CD8-positive, alpha-beta memory T cell (primary cell): ENCODE data around the gene PPM1B. TPM values are rescaled to one million over a fixed set of nuclear protein-coding genes. Genes with fewer than 3 reads are reported as not detected.
A peak's percentile ranks its signal among the peaks of the same experiment; 100 is the strongest.
"Not testable (repeated sequence)": the region's sequence is repeated elsewhere in the genome, so short reads cannot be mapped to it uniquely, and the experiment has no call there.

Experiments used
- CTCF ChIA-PET: fragments of 350-600 bp; sonication (Branson Sonifier 250); formaldehyde crosslinking; loops from one replicate; lab custom pipeline; 2021; ENCODE audit warnings: antibody characterized with exemption; lab: Charles Lee
- POLR2A ChIA-PET: fragments of 350-600 bp; sonication (Branson Sonifier 250); formaldehyde crosslinking; loops from one replicate; lab custom pipeline; 2021; ENCODE audit warnings: antibody characterized with exemption; lab: Charles Lee
- DNase-seq, 5 donors: peaks; one replicate each; pipeline versions ENCODE4 v3.0.0 to v3.0.0-alpha.2; 2020 to 2022; ENCODE audit warnings: mixed read lengths in 1 of 5
- H3K27ac ChIP-seq: one replicate; pipeline ENCODE4 v1.7.0; 2013; ENCODE audit warnings: low read depth, mild to moderate bottlenecking, low read length, moderate library complexity
- H3K27me3 ChIP-seq: 2 replicates; pipeline ENCODE4 v1.7.0; 2013; ENCODE audit warnings: low read length, mild to moderate bottlenecking; ENCODE audit not compliant: insufficient read depth, poor library complexity, severe bottlenecking
- H3K36me3 ChIP-seq: 2 replicates; pipeline ENCODE4 v1.7.0; 2013; ENCODE audit warnings: mild to moderate bottlenecking, low read length, moderate library complexity; ENCODE audit not compliant: insufficient read depth
- H3K4me1 ChIP-seq: 2 replicates; pipeline ENCODE4 v1.7.0; 2013; ENCODE audit warnings: mild to moderate bottlenecking, low read length, moderate library complexity; ENCODE audit not compliant: insufficient read depth
- H3K4me3 ChIP-seq: 2 replicates; pipeline ENCODE4 v1.7.0; 2013; ENCODE audit warnings: mild to moderate bottlenecking, low read length
- H3K9me3 ChIP-seq: 2 replicates; pipeline ENCODE4 v1.7.0; 2013; ENCODE audit warnings: mild to moderate bottlenecking, low read length
- H3K27ac Mint-ChIP-seq, 8 donors: one replicate each; pipeline ENCODE4 v1.8.0; 2020 to 2021; ENCODE audit warnings: mixed read lengths in 8 of 8, mild to moderate bottlenecking in 6 of 8, inconsistent platforms in 3 of 8, moderate library complexity in 3 of 8
- H3K27me3 Mint-ChIP-seq, 2 donors: one replicate each; pipeline ENCODE4 v1.8.0; 2020 to 2021; ENCODE audit warnings: mixed read lengths in 2 of 2, mild to moderate bottlenecking in 1 of 2, moderate library complexity in 1 of 2
- H3K36me3 Mint-ChIP-seq, 3 donors: one replicate each; pipeline ENCODE4 v1.8.0; 2020 to 2021; ENCODE audit warnings: mixed read lengths in 3 of 3, inconsistent platforms in 1 of 3, mild to moderate bottlenecking in 1 of 3
- H3K4me1 Mint-ChIP-seq, 3 donors: one replicate each; pipeline ENCODE4 v1.8.0; 2020 to 2021; ENCODE audit warnings: mixed read lengths in 3 of 3, inconsistent platforms in 1 of 3, mild to moderate bottlenecking in 1 of 3
- H3K4me3 Mint-ChIP-seq, 7 donors: one replicate each; pipeline ENCODE4 v1.8.0; 2020 to 2021; ENCODE audit warnings: mixed read lengths in 7 of 7, mild to moderate bottlenecking in 6 of 7, moderate library complexity in 4 of 7, inconsistent platforms in 2 of 7
- H3K9me3 Mint-ChIP-seq, 5 donors: one replicate each; pipeline ENCODE4 v1.8.0; 2020 to 2022; ENCODE audit warnings: mixed read lengths in 5 of 5, mild to moderate bottlenecking in 3 of 5, moderate library complexity in 2 of 5, inconsistent platforms in 1 of 5
- polyA plus RNA-seq: library from polyadenylated mRNA; unstranded; fragments of 300-500 nt; fragmentation: Illumina TruSeq; gene quantifications from one replicate; pipeline ENCODE4 v1.2.3, GENCODE V29; 2021
- total RNA-seq, 2 experiments: library from RNA; stranded (reverse); gene quantifications; one replicate each; pipeline ENCODE4 v1.2.3, GENCODE V29; 2021

The PPM1B gene
- total and polyA plus RNA-seq, 3 experiments from 2014 or later = 40.4 to 53.0 (median 41.1) TPM

DNA sequence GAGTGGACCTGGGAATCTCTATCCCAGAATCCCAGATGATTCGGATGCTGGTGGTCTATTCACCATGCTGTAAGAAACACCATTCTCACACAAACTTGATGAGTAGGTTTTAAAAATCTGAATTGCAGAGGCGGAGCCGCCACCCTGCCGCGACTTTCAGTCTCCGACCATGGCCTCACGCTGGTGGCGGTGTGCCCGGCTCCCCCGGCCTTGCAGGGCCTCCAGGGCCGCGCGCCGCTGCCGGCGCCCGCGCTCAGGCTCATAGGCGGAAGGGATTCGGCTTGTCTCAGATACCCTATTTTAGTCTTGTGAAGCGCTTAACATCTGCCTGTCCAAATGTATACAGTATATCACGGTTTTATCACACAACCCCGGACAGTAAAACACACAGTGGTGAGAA lies 2.6 kb upstream of the PPM1B start:
- peaks cover 20 to 25% (median 20%) of the 10 kb centered on the region in 3 donors for H3K4me1 Mint-ChIP-seq
- no peaks in the 10 kb centered on the region for H3K27me3 Mint-ChIP-seq
- no peak overlapping the region for H3K27ac Mint-ChIP-seq
- H3K9me3 Mint-ChIP-seq = no peaks in the 10 kb centered on the region
- Histone ChIP-seq H3K27me3 (no peaks in the 10 kb centered on the region), H3K36me3 (no peaks in the 10 kb centered on the region), H3K4me1 (peaks cover 11% of the 10 kb centered on the region), H3K9me3 (no peaks in the 10 kb centered on the region), H3K27ac (no peak overlapping the region), H3K4me3 (no peak overlapping the region)
- ChIA-PET POLR2A (no interaction called here), CTCF (no interaction called here)
- H3K36me3 Mint-ChIP-seq = peaks cover 0 to 20% (median 3%) of the 10 kb centered on the region in 3 donors
- no peak for DNase-seq
- H3K4me3 Mint-ChIP-seq = peak overlapping the region in 1 of 7 donors; percentile 24

GRCh38 chr2:44167311-44167907 lies 1.3 kb upstream of the PPM1B start:
- H3K9me3 Mint-ChIP-seq = no peaks in the 10 kb centered on the region
- no peaks in the 10 kb centered on the region for H3K27me3 ChIP-seq
- CTCF ChIA-PET = interaction anchor here (1.2 to 1.3 kb wide), 2 partner anchors 55 to 82 kb away, joined by 3 to 4 read pairs; no protein-coding TSS in a partner anchor
- no peaks in the 10 kb centered on the region for H3K9me3 ChIP-seq
- H3K4me3 Mint-ChIP-seq = peak overlapping the region; percentile 85 to 99 (median 93)
- POLR2A ChIA-PET = interaction anchor here (1.3 to 3.0 kb wide), 3 partner anchors 47 to 194 kb away, joined by 3 to 27 read pairs (median 5); partner anchors contain the start of genes CAMKMT and PREPL
- peak overlapping the region; percentile 87 for H3K4me3 ChIP-seq
- H3K27ac ChIP-seq = peak overlapping the region; percentile 99
- peaks cover 31 to 36% (median 32%) of the 10 kb centered on the region in 3 donors for H3K4me1 Mint-ChIP-seq
- DNase-seq = no peak
- peak overlapping the region; percentile 98 to 100 (median 99) for H3K27ac Mint-ChIP-seq
- H3K36me3 ChIP-seq = no peaks in the 10 kb centered on the region
- peaks cover 22% of the 10 kb centered on the region for H3K4me1 ChIP-seq
- no peaks in the 10 kb centered on the region for H3K27me3 Mint-ChIP-seq
- peaks cover 0 to 21% (median 3%) of the 10 kb centered on the region in 3 donors for H3K36me3 Mint-ChIP-seq

GRCh38 chr2:44167908-44168680 lies 581 bp upstream of the PPM1B start:
- Mint-ChIP-seq H3K4me1 (peaks cover 38 to 43% (median 39%) of the 10 kb centered on the region in 3 donors), H3K9me3 (no peaks in the 10 kb centered on the region), H3K4me3 (peak overlapping the region; percentile 85 to 99 (median 93)), H3K36me3 (peaks cover 0 to 24% (median 3%) of the 10 kb centered on the region in 3 donors), H3K27me3 (no peaks in the 10 kb centered on the region), H3K27ac (peak overlapping the region; percentile 98 to 100 (median 99))
- DNase-seq = peak; percentile 93 to 99 (median 98)
- H3K4me1 ChIP-seq = peaks cover 29% of the 10 kb centered on the region
- ChIA-PET POLR2A (interaction anchor here (0.6 to 3.0 kb wide), 7 partner anchors 9 to 894 kb away, joined by 3 to 27 read pairs (median 3); partner anchors contain the start of genes CAMKMT and PREPL), CTCF (interaction anchor here (0.8 to 1.3 kb wide), 3 partner anchors 54 to 83 kb away, joined by 3 to 4 read pairs (median 3); no protein-coding TSS in a partner anchor)
- H3K27me3 ChIP-seq = no peaks in the 10 kb centered on the region
- no peaks in the 10 kb centered on the region for H3K9me3 ChIP-seq
- H3K36me3 ChIP-seq = no peaks in the 10 kb centered on the region
- H3K27ac ChIP-seq = peak overlapping the region; percentile 99
- peak overlapping the region; percentile 87 for H3K4me3 ChIP-seq

- H3K27me3 ChIP-seq = no peaks in the 10 kb centered on the region
- peaks cover 0 to 24% (median 3%) of the 10 kb centered on the region in 3 donors for H3K36me3 Mint-ChIP-seq
- no peaks in the 10 kb centered on the region for H3K9me3 ChIP-seq
- H3K27ac Mint-ChIP-seq = peak overlapping the region; percentile 98 to 100 (median 100)
- H3K4me3 ChIP-seq = peak overlapping the region; percentile 83
- H3K9me3 Mint-ChIP-seq = no peaks in the 10 kb centered on the region
- H3K36me3 ChIP-seq = no peaks in the 10 kb centered on the region
- peak; percentile 19 to 69 (median 58) for DNase-seq
- POLR2A ChIA-PET = interaction anchor here (0.6 to 3.0 kb wide), 5 partner anchors 11 to 603 kb away, joined by 3 to 27 read pairs (median 4); partner anchors contain the start of genes CAMKMT and PREPL
- H3K4me1 ChIP-seq = peaks cover 41% of the 10 kb centered on the region
- peak overlapping the region; percentile 85 to 99 (median 98) for H3K4me3 Mint-ChIP-seq
- CTCF ChIA-PET = interaction anchor here (1.0 to 1.1 kb wide), 2 partner anchors 49 to 81 kb away, joined by 3 read pairs; no protein-coding TSS in a partner anchor
- no peaks in the 10 kb centered on the region for H3K27me3 Mint-ChIP-seq
- H3K27ac ChIP-seq = peak overlapping the region; percentile 87
- peaks cover 46 to 52% (median 48%) of the 10 kb centered on the region in 3 donors for H3K4me1 Mint-ChIP-seq
Observed at GRCh38 chr2:44169155-44169898, 652 bp downstream of the PPM1B start.

DNA sequence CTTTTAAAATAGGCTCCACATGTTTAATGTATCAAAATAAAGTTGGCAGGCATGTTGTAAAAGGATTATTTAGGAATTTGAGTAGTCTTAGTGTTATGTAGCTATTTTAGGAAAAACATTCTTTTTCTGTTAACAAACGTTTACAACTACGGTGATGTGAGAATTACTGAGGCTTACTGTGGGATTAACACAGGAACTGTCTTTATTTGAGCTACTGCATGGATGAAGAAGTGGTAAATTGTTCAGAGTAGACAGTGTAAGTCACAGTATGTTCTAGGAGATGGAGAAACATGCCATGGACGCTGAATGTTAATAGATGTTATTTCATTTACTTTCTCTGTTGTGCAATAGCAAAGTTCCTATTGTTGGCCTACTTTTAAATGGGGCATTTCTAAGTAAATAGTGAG lies 1.6 kb downstream of the PPM1B start:
- Mint-ChIP-seq H3K27ac (peak overlapping the region in 7 of 8 donors; percentile 50 to 100 (median 98)), H3K36me3 (peaks cover 0 to 29% (median 4%) of the 10 kb centered on the region in 3 donors)

DNA sequence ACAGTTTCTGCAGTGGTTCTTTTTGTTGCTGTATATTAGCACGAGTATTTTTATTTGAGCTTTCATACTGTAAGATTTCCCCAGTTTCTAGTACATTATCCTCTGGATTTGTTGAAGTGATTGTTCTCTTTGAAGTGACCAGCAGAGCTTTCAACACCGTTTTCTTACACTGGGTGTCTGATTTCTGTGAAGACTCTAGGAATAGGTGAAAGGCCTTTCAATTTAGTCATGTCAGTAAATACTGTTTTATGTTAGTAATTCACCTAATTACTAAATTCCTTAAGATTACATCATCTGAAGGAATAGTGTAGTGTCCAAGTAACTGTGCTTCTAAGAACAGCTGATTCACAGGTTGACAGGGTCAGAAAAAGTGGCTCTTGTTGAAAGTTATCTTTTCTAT lies 2.3 kb downstream of the PPM1B start:
- Histone ChIP-seq H3K36me3 (no peaks in the 10 kb centered on the region), H3K4me1 (peaks cover 56% of the 10 kb centered on the region), H3K4me3 (peak overlapping the region; percentile 83), H3K9me3 (no peaks in the 10 kb centered on the region), H3K27ac (no peak overlapping the region), H3K27me3 (no peaks in the 10 kb centered on the region)
- Mint-ChIP-seq H3K36me3 (peaks cover 0 to 32% (median 6%) of the 10 kb centered on the region in 3 donors), H3K27ac (peak overlapping the region in 6 of 8 donors; percentile 13 to 98 (median 52)), H3K27me3 (no peaks in the 10 kb centered on the region), H3K9me3 (no peaks in the 10 kb centered on the region), H3K4me3 (peak overlapping the region; percentile 85 to 99 (median 96)), H3K4me1 (peaks cover 60 to 69% (median 65%) of the 10 kb centered on the region in 3 donors)
- ChIA-PET POLR2A (no interaction called here), CTCF (no interaction called here)
- no peak for DNase-seq

More for the DNA sequence above, 1.6 kb downstream of the PPM1B start:
- H3K4me3 ChIP-seq = peak overlapping the region; percentile 83
- Mint-ChIP-seq H3K4me3 (peak overlapping the region; percentile 85 to 99 (median 96)), H3K9me3 (no peaks in the 10 kb centered on the region), H3K4me1 (peaks cover 55 to 62% (median 58%) of the 10 kb centered on the region in 3 donors), H3K27me3 (no peaks in the 10 kb centered on the region)
- H3K27me3 ChIP-seq = no peaks in the 10 kb centered on the region
- ChIA-PET CTCF (interaction anchor here (1.0 to 1.1 kb wide), 2 partner anchors 49 to 82 kb away, joined by 3 read pairs; no protein-coding TSS in a partner anchor), POLR2A (interaction anchor here (3.0 kb wide), 1 partner anchor 192 kb away, joined by 27 read pairs; the partner anchor contains the start of genes CAMKMT and PREPL)
- no peaks in the 10 kb centered on the region for H3K36me3 ChIP-seq
- peaks cover 51% of the 10 kb centered on the region for H3K4me1 ChIP-seq
- H3K27ac ChIP-seq = peak overlapping the region; percentile 87
- no peaks in the 10 kb centered on the region for H3K9me3 ChIP-seq
- DNase-seq = no peak

GRCh38 chr2:44171442-44171841 lies 2.8 kb downstream of the PPM1B start:
- H3K27ac ChIP-seq, H3K9me3 Mint-ChIP-seq, DNase-seq, H3K36me3 ChIP-seq, H3K9me3 ChIP-seq, H3K27me3 Mint-ChIP-seq, H3K27me3 ChIP-seq, CTCF ChIA-PET: not testable (repeated sequence)
- Histone ChIP-seq H3K4me3 (peak overlapping the region; percentile 83), H3K4me1 (peaks cover 60% of the 10 kb centered on the region)
- Mint-ChIP-seq H3K4me3 (peak overlapping the region; percentile 85 to 99 (median 96)), H3K36me3 (peaks cover 0 to 34% (median 6%) of the 10 kb centered on the region in 3 donors), H3K27ac (peak overlapping the region in 3 of 8 donors; percentile 58 to 98 (median 65)), H3K4me1 (peaks cover 64 to 74% (median 69%) of the 10 kb centered on the region in 3 donors)
- POLR2A ChIA-PET = interaction anchor here (0.6 kb wide), 1 partner anchor 15 kb away, joined by 4 read pairs; no protein-coding TSS in a partner anchor
